Urinary bladder (tissue), 4 donors: ENCODE data around the gene TOMM22. TPM values are rescaled to one million over a fixed set of nuclear protein-coding genes. Genes with fewer than 3 reads are reported as not detected.

Experiments used
- DNase-seq: peaks from one replicate; pipeline ENCODE4 v3.0.0-alpha.2; 2015; ENCODE audit errors: extremely low spot score
- H3K27ac ChIP-seq: one replicate; pipeline ENCODE4 v1.5.1; 2013; ENCODE audit warnings: low read depth, mild to moderate bottlenecking, moderate library complexity
- H3K36me3 ChIP-seq: one replicate; pipeline ENCODE4 v1.6.1; 2013; ENCODE audit warnings: mild to moderate bottlenecking, moderate library complexity; ENCODE audit not compliant: insufficient read depth
- H3K4me1 ChIP-seq: one replicate; pipeline ENCODE4 v1.6.1; 2013; ENCODE audit warnings: mild to moderate bottlenecking, moderate library complexity; ENCODE audit not compliant: insufficient read depth
- H3K4me3 ChIP-seq: one replicate; pipeline ENCODE4 v1.5.1; 2013; ENCODE audit warnings: low read depth, low read length
- WGBS: extraction: QIAGEN DNeasy Blood & Tissue Kit; methylation state at CpG from one replicate; pipeline ENCODE4 v1.1.7; 2013; 5-methylcytosine and 5-hydroxymethylcytosine counted together
- polyA plus RNA-seq: library from polyadenylated mRNA; stranded (reverse); fragments of 200-250 nt; gene quantifications from one replicate; pipeline ENCODE4 v1.2.3, GENCODE V29; 2013
- total RNA-seq: library from RNA; depleted of rRNA; stranded (reverse); fragments of >200 nt; gene quantifications from one replicate; pipeline ENCODE4 v1.2.3, GENCODE V29; 2014
- donor health status: healthy with polysubstance abuse.
- donor health status: healthy.

The TOMM22 gene
- total and polyA plus RNA-seq, 2 donors = 34.4 to 35.8 TPM

- WGBS = 89% methylated on average over 8 of the region's 8 CpGs
- Histone ChIP-seq H3K27ac (no peak overlapping the region), H3K4me3 (no peak overlapping the region), H3K36me3 (no peaks in the 10 kb centered on the region), H3K4me1 (no peaks in the 10 kb centered on the region)
- DNase-seq = no peak
These were observed 32.2 kb downstream of the TOMM22 start for GRCh38 chr22:38713921-38714320.

GRCh38 chr22:38715176-38715764 is 33.5 kb downstream of the TOMM22 start:
- DNase-seq = no peak
- WGBS = 84% methylated on average over 9 of the region's 9 CpGs
- H3K4me1 ChIP-seq = no peaks in the 10 kb centered on the region
- no peak overlapping the region for H3K27ac ChIP-seq
- no peak overlapping the region for H3K4me3 ChIP-seq
- H3K36me3 ChIP-seq = no peaks in the 10 kb centered on the region

GRCh38 chr22:38715852-38716251 is 34.1 kb downstream of the TOMM22 start:
- Histone ChIP-seq H3K4me1 (no peaks in the 10 kb centered on the region), H3K4me3 (no peak overlapping the region), H3K36me3 (no peaks in the 10 kb centered on the region), H3K27ac (no peak overlapping the region)
- DNase-seq = no peak
- WGBS = 96% methylated on average over 15 of the region's 15 CpGs

- Histone ChIP-seq H3K4me3 (no peak overlapping the region), H3K4me1 (no peaks in the 10 kb centered on the region), H3K36me3 (no peaks in the 10 kb centered on the region), H3K27ac (no peak overlapping the region)
- 93% methylated on average over 10 of the region's 10 CpGs for WGBS
- DNase-seq = no peak
These were observed 34.5 kb downstream of the TOMM22 start for GRCh38 chr22:38716271-38716670.

- DNase-seq = no peak
- Histone ChIP-seq H3K36me3 (no peaks in the 10 kb centered on the region), H3K27ac (no peak overlapping the region), H3K4me1 (no peaks in the 10 kb centered on the region), H3K4me3 (no peak overlapping the region)
- 91% methylated on average over 9 of the region's 9 CpGs for WGBS
These were observed 35.1 kb downstream of the TOMM22 start for GRCh38 chr22:38716826-38717225.

- Histone ChIP-seq H3K27ac (no peak overlapping the region), H3K4me3 (no peak overlapping the region), H3K4me1 (no peaks in the 10 kb centered on the region), H3K36me3 (no peaks in the 10 kb centered on the region)
- WGBS = 86% methylated on average over 6 of the region's 6 CpGs
- no peak for DNase-seq
These were observed 35.5 kb downstream of the TOMM22 start for GRCh38 chr22:38717244-38717643.

GRCh38 chr22:38718414-38718813 is 36.7 kb downstream of the TOMM22 start:
- no peak for DNase-seq
- Histone ChIP-seq H3K27ac (no peak overlapping the region), H3K36me3 (no peaks in the 10 kb centered on the region), H3K4me3 (no peak overlapping the region), H3K4me1 (no peaks in the 10 kb centered on the region)
- 35% methylated on average over 6 of the region's 6 CpGs for WGBS

- Histone ChIP-seq H3K27ac (no peak overlapping the region), H3K4me1 (no peaks in the 10 kb centered on the region), H3K36me3 (no peaks in the 10 kb centered on the region), H3K4me3 (no peak overlapping the region)
- 91% methylated on average over 6 of the region's 6 CpGs for WGBS
- DNase-seq = no peak
These were observed 37.4 kb downstream of the TOMM22 start for GRCh38 chr22:38719196-38719595.

GRCh38 chr22:38720350-38720749 is 38.6 kb downstream of the TOMM22 start:
- WGBS = 90% methylated on average over 3 of the region's 3 CpGs
- no peak for DNase-seq
- H3K4me1 ChIP-seq = no peaks in the 10 kb centered on the region
- H3K36me3 ChIP-seq = peaks cover 4% of the 10 kb centered on the region
- H3K27ac ChIP-seq = no peak overlapping the region
- no peak overlapping the region for H3K4me3 ChIP-seq

GRCh38 chr22:38721551-38721950 is 39.8 kb downstream of the TOMM22 start:
- Histone ChIP-seq H3K4me3 (no peak overlapping the region), H3K36me3 (peaks cover 4% of the 10 kb centered on the region), H3K4me1 (no peaks in the 10 kb centered on the region), H3K27ac (no peak overlapping the region)
- 87% methylated on average over 7 of the region's 7 CpGs for WGBS
- no peak for DNase-seq

GRCh38 chr22:38724176-38724575 is 42.4 kb downstream of the TOMM22 start:
- no peaks in the 10 kb centered on the region for H3K4me1 ChIP-seq
- no peak overlapping the region for H3K4me3 ChIP-seq
- 97% methylated on average over 7 of the region's 7 CpGs for WGBS
- H3K27ac ChIP-seq = no peak overlapping the region
- H3K36me3 ChIP-seq = peaks cover 5% of the 10 kb centered on the region
- no peak for DNase-seq

GRCh38 chr22:38724926-38725571 is 43.3 kb downstream of the TOMM22 start:
- peaks cover 5% of the 10 kb centered on the region for H3K36me3 ChIP-seq
- DNase-seq = no peak
- WGBS = 76% methylated on average over 3 of the region's 3 CpGs

GRCh38 chr22:38725900-38726655 is 44.3 kb downstream of the TOMM22 start:
- no peak overlapping the region for H3K4me3 ChIP-seq
- no peak for DNase-seq
- WGBS = 95% methylated on average over 18 of the region's 18 CpGs

More at GRCh38 chr22:38724926-38725571, 43.3 kb downstream of the TOMM22 start:
- H3K4me3 ChIP-seq = no peak overlapping the region
- H3K4me1 ChIP-seq = no peaks in the 10 kb centered on the region
- no peak overlapping the region for H3K27ac ChIP-seq

GRCh38 chr22:38727123-38727522 is 45.4 kb downstream of the TOMM22 start:
- 95% methylated on average over 12 of the region's 12 CpGs for WGBS
- DNase-seq = no peak
- no peak overlapping the region for H3K4me3 ChIP-seq
- no peak overlapping the region for H3K27ac ChIP-seq
- H3K36me3 ChIP-seq = peaks cover 5% of the 10 kb centered on the region
- no peaks in the 10 kb centered on the region for H3K4me1 ChIP-seq

More at GRCh38 chr22:38725900-38726655, 44.3 kb downstream of the TOMM22 start:
- no peak overlapping the region for H3K27ac ChIP-seq
- peaks cover 5% of the 10 kb centered on the region for H3K36me3 ChIP-seq
- no peaks in the 10 kb centered on the region for H3K4me1 ChIP-seq
